Left cardiac atrium (tissue), 4 donors: ENCODE results near the gene NAP1L5. TPM values are rescaled to one million over a fixed set of nuclear protein-coding genes. Genes with fewer than 3 reads are reported as not detected.
A peak's percentile ranks its signal among the peaks of the same experiment; 100 is the strongest.

Experiments
- ATAC-seq, 2 donors: fragments of 200-7000 bp; cut with Tn5 transposase; one replicate each; pipeline ENCODE4 v1.9.1; 2020; ENCODE audit warnings: mild to moderate bottlenecking in 2 of 2, moderate library complexity in 2 of 2
- DNase-seq: peaks from one replicate; pipeline ENCODE4 v3.0.0-alpha.2; 2020
- intact Hi-C, 2 donors: fragments of 100-400 bp; cut with DNase I; formaldehyde crosslinking; loops; one replicate each; pipeline versions ENCODE4 v1.14.1 to v1.15.1; 2022 to 2023
- long read RNA-seq: library from polyadenylated mRNA; unstranded; transcript quantifications from one replicate; pipeline ENCODE4 v2.0.0, GENCODE V29; 2021
- total RNA-seq, 2 donors: library from RNA; stranded (reverse); fragmentation: NEBNext Ultra II Directional; extraction: Animal tissue kit (Norgen Biotek cat#: 25700); gene quantifications; one replicate each; pipeline ENCODE4 v1.2.1, GENCODE V29; 2021
- donor health status: DM: no; HTN: yes; CAD: no.
- donor health status: DM: no; HTN: yes; CAD: no; lungs with severe emphysema.
- donor health status: DM: yes; HTN: yes; CAD: no.
- donor health status: Dilated cardiomyopathy.

The NAP1L5 gene, protein sequence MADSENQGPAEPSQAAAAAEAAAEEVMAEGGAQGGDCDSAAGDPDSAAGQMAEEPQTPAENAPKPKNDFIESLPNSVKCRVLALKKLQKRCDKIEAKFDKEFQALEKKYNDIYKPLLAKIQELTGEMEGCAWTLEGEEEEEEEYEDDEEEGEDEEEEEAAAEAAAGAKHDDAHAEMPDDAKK
- 10 to 100 TPM in 1 of 2 donors, 1 to 10 TPM in 1; 4.9 to 12.4 TPM for total RNA-seq
- long read RNA-seq, transcript NAP1L5-201 (1 exons, 1,915 nt): major isoform, 9 of 9 reads
- long read RNA-seq, partial matches to known transcripts: 0 of 9 reads
- long read RNA-seq, other reads (novel, unspliced or antisense): 0 of 9 reads

DNA sequence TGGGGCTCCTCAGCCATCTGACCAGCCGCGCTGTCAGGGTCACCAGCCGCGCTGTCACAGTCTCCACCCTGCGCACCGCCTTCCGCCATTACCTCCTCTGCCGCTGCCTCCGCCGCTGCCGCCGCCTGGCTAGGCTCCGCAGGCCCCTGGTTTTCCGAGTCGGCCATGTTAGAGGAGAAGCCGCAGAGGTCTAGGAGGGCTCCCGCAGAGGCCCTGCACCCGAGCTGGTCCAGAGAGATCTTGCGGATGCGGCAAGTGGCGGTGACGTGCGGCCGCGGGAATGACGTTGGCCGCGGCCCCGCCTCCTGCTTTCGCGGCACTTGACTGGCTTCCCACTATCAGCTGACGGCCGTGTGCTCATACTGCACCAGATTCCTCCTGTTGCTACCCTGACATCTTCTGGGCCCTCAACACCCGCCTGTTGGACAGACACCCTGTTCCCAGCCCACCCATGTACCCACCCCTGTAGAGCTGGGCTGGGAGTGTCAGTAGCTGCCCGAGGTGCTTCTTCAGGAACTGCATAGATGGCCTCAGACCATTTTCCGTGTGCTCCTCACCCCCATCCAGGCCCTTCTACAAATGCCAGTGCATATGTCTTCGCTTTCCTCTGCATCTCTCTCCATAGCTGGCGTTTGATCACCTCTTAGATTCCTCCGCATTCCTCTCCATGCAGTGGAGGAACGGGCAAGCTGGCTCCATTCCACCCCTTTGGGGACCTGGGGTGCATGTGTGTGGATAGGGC lies at the start of gene NAP1L5:
NAP1L5 (minus strand) TSS at position 242 of the 742 bp plus-strand sequence; CDS start at position 167, 75 bp downstream.
- peak; percentile 90 to 92 for ATAC-seq
- intact Hi-C loops: no loop called here
- DNase-seq: peak; percentile 82

DNA sequence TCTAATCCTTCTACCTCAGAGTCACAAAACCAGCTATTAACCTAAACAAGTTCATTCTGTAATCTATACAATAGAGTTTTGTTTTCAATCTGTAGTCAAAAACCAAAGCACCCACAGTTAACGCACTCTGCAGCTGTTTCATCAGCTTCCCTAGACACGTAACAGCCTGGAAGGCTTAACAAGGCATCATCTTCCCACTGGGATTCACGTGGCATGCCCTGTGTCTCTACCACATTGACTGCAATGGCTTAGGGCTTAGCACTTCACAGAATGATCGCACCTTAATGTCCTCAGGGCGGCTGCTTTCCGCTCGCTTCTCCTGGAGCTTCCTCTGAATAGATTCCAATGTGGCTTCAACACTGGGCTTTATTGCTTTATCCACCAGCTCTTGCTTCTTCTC lies 49.7 kb upstream of the NAP1L5 start:
- DNase-seq: no peak
- no peak for ATAC-seq
- intact Hi-C loops: no loop called here

DNA sequence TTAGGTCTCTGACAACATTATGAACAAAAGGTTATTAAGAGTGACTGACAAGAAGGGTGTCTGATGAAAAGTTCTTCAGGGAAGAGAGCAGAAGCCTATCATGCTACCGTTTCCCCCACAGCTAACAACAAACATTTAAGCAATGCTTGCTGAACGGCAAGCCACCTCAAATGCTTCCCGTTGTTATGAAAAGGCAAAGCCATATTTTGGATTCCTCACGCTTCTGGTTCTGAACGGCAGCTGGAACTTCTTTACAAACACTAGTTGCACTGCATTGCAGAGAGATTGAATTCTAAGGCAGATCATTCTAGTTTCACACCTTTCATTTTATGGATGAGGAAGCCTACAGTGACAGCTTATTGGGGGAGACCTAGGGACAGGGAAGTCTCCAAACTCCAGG lies 48.6 kb upstream of the NAP1L5 start:
- no peak for DNase-seq
- ATAC-seq: peak in 1 of 2 donors; percentile 27
- intact Hi-C loops: no loop called here

DNA sequence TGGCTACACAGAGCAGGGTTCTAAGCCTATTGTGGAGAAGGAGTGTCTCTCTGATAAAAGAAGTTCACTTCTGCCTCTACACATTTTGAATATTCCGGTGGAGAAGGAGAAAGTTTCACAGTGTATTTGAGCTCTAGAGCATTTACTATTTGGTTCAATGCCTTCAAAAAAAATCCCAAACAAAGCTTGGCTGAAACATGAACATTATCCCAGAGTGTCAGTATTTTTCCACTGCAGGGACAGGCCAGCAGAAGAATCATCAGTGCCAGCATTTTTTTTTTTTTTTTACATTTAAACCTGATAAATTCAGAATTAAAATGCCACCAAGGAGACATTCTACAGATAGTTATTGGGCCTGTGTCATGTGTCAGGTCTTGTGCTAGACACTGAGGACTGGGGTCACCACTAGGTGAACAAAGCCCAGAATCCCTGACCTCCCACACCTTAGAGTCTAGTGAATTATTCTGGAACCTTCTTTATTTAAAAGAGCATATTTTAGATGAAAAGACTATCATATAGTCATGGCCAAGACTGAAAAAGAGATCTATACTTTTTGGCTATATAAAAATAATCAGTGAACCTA lies 48.0 kb upstream of the NAP1L5 start:
- ATAC-seq (peak; percentile 15 to 56), DNase-seq (no peak)
- intact Hi-C loops: no loop called here

DNA sequence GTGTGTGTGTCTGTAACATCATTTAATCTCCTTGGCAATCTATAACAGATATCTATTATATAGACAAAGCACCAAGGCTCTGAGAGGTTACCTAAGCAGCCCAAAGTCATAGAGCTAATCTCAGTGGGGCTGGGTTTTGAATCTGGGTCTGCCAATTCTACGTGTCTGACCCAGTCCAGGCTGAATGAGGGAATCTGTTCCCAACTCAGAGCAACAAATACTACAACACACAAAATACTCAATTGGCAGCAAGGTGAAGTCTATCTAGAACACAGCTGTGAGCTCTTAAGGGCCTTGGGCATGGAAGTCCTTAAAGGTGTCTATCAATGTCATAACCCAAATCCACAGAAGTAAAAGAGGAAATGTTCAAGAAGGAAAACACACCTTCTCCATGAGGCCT lies 47.5 kb upstream of the NAP1L5 start:
- intact Hi-C loops: no loop called here
- DNase-seq: no peak
- ATAC-seq: peak; percentile 11 to 24

DNA sequence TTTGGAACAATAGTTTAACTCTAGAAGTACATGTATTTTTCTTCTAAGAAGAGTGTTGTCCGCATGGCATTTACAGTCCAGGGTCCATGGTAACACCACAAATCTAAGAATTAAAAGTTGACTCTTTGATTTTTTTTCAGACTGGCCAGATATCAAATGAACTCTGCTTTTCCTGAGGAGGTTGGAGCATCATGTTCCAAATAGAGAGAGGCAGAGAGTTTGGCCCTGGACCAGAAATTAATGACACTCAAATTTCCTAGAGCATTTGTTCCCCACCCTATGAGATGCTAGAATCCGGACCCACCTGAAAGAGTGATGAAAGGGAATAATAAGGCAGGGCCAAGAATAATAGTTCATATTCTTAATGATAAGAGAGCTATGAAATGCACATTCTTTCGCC lies 47.0 kb upstream of the NAP1L5 start:
- no peak for ATAC-seq
- no peak for DNase-seq
- intact Hi-C loops: no loop called here

DNA sequence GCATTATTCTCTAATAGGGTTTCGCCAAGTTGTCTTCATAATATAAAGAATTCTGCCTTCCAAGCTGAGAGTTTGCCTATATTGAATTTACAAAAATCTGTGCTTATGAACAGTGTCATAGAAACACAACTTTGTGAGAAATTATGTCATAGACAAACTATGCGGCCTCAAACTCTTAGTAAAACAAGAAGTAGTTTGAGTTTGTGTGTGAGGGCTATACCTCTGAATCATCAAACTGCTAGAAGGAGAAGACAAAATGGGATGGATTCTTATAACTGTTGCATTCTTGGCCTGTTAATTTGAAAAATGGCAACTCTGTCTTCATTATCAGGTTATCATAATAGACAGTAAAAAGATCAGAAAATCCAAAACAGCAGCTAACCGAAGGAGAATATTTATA lies 46.1 kb upstream of the NAP1L5 start:
- DNase-seq (no peak), ATAC-seq (peak in 1 of 2 donors; percentile 35)
- intact Hi-C loops: no loop called here

DNA sequence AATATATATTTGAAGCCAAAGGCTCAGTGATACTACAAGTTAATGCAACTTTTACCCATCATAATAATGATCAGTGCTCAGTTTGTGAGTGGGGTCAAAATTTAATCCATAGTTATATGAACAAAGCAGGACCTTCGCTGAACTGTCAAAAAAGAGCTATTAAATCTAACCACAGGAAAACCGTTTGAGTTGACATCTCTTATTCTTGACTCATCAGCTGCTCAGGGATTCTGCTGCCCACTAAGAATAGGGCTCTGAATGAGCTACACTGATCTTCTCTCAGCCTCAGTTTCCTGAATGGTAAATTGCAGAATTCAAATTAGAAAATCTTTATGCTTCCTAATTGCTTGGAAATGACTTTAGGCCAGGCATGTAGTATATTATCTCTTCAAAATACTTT lies 44.9 kb upstream of the NAP1L5 start:
- no peak for DNase-seq
- no peak for ATAC-seq
- intact Hi-C loops: no loop called here

DNA sequence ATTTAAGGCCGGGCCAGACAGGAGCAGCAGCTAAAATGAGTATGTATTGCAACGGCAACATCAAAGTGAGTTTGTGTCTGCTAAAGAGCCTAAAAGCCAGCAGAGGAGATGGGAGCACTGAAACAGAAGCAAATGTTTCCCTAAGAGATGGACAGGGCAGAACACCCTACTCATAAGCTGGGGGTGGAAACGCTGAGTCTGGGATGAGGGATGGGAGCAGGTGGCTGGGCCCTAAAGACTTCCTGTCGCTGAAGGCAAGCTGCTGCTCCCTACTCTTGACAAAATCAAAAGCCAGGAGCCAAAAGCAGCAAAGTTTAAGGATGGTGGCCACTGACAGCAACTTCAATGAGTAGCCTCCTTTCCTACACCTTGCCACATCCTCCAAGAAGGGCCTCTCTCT lies 40.6 kb upstream of the NAP1L5 start:
- no peak for ATAC-seq
- DNase-seq: no peak
- intact Hi-C loops: no loop called here

DNA sequence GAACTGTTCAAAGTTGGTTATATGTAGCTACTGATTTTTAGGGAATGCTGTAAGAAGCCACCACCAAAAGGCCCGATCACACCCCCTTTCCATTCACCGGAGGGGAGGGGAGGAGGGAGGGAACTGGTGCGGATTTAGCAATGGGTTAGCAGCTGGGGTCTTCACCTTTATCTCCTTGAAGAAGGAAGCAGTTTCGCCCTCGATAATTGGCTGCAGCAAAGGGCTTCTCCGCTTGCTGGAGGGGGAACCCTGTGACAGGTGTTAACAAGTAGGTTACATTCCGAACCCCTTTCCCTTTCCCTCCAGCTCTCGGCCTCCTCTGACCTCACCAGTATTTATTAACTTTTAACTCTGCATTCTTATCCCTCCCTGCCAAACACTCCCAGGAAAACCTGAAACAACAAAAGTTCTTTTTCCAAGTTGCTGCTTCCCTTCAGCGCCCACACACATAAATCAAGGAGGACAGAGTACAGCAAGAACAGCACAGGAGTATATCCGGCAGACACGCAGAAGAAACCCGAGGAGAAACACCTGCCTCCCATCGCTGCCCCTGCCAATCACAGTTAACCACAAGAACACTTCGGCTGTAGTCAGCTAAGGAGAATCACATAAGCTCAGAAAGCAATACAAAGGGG lies 39.8 kb upstream of the NAP1L5 start:
- ATAC-seq: peak; percentile 13 to 59
- DNase-seq: no peak
- intact Hi-C loops: no loop called here

DNA sequence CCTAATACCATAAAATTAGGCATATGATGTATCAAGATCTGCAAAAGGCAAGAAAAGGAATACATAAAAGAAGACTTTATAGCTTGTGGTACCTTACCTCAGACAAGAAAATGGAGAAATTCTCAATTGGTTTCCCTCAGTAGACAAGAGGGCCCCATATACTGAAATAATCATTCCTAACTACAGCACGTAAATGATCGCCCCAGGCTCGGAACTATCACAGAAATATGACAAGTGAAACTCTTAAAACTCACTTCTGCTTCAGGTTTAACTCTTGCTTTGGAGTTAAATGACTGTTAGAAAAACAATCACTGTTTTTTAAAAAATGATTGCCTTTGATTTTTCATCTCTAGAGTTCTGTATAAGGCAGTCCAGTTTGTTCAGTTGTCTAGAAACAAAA lies 38.6 kb upstream of the NAP1L5 start:
- intact Hi-C loops: no loop called here
- no peak for DNase-seq
- no peak for ATAC-seq

DNA sequence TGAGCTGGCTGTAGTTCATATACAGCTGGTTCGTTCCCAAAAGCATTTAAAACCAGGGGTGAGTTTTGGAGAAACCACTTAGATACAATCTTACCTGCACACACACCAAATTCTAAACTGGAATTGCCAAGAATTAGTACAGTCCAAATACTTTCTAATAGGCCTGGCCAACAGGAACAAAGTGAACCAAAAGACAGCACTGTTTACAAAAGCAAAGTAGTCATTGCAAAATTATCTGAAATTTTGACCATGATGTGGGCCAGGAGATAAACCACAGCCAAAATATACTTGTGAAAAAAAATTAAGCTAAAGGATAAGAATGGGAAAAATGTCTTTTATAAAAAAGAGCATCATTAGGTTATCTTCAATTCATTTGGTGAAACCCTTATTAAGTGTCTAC lies 37.9 kb upstream of the NAP1L5 start:
- intact Hi-C loops: no loop called here
- peak; percentile 60 to 64 for ATAC-seq
- no peak for DNase-seq

DNA sequence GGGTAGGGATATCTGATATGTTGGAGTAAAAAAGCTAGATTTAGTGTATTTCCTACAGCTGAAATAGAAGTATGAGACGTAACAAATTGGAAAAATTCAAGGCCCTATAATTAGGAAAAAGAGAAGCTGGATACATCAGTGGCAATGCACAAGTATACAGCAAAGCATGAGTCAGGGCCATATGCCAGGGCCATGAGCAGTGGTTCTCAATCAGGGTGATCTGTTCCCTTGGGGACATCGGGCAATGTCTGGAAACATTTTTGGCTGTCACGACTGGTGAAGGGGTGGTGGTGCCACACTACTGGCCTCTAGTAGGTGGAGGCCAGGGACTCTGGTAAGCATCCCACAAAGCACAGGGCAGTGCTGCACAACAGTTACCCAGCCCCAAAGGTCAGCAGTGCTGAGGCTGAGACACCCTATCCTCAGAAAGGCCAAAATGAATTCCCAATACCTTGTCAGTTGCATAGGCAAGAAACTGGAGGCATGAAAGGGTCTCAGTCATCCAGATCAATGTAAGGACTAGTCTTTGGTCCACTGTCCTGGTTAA lies 36.8 kb upstream of the NAP1L5 start:
- ATAC-seq (peak in 1 of 2 donors; percentile 9), DNase-seq (no peak)
- intact Hi-C loops: no loop called here

DNA sequence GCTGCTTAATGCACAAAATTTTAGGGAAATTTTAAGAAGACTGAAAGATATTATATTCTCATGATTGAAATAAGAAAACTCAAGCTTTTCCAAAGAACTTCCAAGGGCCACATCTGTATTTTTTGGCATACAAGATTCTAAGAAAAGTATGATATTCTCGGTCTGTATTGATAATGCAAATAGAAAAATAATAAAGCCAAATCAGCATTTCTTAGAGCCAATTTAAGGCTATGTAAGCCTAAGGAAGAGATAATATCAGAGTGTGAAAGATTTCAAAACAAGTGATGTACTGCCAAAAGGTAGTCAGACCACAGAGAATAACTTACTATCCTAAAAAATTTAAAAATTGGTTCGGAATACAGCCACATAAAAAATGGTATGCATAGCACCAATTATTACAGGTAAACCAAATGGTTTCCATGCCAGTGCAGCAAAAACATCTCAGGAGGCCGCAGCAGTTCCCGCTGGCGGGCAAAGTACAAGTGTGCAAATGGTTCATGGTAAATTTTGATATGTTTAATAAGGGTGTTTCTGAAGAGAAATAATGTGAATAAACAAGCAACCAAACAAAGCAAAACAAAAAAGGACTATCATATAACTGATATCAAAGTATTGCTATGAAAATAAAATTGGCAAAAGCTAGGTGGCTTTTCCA lies 35.2 kb upstream of the NAP1L5 start:
- ATAC-seq (no peak), DNase-seq (no peak)
- intact Hi-C loops: no loop called here

DNA sequence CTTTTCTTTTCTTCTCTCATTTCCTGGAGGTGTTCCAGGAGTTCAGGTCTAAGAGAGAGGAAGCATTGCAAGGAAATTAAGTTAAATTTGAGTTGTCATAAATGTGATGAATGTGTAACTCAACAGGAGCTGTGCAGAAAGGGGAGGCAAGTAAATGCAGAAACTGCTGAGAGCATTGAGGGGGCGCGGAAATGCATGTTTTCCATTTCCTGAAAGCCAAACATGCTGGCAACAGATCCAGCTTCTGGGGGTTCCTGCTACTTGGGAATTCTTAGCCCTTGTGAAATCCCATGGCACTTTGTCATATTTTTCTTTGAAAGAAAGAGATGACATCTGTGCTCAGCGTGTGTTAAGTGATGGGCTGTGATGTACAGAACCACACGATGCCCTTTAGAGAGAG lies 33.8 kb upstream of the NAP1L5 start:
- intact Hi-C loops: no loop called here
- DNase-seq (no peak), ATAC-seq (no peak)

DNA sequence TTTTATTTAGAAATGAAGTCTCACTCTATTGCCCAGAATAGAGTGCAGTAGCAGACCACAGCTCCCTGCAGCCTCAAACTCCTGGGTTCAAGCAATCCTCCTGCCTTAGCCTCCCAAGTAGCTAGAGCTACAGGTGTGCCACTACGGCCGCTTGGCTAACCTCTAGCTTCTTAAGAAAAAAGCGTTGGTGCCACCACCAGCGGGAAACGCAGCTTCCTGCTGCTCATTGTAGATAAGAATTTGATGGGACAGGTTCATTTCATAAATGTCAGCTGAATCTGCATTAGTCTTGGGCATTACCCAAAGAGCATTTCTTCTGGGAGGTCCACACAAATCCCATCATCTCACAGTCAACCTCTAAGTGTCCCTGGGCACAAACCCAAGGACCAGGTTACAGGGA lies 33.2 kb upstream of the NAP1L5 start:
- DNase-seq: no peak
- intact Hi-C loops: no loop called here
- no peak for ATAC-seq

DNA sequence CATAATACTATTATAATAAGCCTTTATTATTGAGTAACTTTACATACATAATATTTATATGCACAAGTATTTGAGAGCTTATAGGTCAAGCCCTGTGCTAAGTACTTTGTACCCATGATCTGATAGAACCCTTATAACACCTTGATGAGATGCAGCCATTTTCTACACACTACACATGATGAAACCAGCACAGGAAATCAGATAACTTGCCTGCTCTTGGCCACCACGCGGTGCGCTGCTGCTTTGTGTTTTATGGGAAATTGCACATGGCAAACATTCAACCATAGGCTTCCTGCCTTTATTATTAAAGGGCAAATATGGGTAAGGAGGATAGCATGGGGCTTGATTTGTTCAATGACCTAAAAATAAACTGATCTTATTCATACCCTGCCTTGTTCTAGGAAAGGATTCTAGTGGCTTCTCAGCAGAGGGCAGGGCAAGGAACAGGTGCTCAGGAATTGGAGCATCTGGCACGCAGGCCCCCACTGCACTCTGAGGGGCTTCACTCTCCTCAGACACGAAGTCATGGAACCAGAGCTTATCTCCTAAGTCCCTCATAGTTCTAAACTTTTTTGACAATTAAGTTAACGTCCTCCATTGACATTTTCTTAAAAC lies 31.6 kb upstream of the NAP1L5 start:
- ATAC-seq (no peak), DNase-seq (peak; percentile 30)
- intact Hi-C loops: no loop called here

DNA sequence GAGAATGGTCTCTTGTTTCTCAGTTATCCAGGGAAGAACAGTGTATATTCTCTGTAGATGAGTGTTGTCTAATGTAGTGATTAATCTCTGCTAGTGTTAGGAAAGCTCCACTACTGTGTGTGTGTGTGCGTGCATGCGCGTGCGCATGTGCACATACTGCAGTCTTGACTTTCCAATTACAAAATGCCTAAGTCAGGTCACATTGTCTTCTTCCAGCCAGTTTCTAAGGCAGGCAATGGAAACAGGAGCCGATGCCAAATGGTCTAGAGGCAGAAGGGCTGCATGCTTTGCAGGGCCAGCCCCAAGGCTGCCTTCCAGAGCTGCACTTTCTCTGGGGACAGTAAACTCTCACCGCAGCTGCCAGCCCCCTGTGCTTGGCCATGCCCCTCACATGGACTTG lies 30.5 kb upstream of the NAP1L5 start:
- peak; percentile 38 to 80 for ATAC-seq
- intact Hi-C loops: no loop called here
- DNase-seq: peak; percentile 30

DNA sequence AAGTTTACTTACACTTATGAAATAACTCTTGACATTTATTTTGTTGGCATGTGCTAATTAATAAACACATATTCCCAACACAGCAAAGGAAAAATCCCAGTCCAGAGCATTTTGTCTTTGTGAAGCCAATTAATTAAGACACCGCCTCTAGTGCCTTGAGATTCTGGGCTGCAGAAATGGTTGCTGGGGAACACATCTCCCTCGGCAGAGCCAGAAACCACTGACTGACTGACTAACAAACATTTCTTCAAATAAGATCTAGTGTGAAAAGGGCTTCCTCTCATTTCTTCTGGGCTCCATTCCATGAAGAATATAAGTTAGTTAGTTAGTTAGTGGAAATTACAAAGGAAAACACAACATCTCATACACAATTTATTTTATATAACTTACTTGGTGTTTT lies 28.4 kb upstream of the NAP1L5 start:
- DNase-seq (no peak), ATAC-seq (no peak)
- intact Hi-C loops: no loop called here
